GM18507 (cell line): ENCODE measurements around the gene GLDN.

ENCODE experiments used
- DNase-seq: peaks from one replicate; pipeline ENCODE4 v3.0.0; 2011; ENCODE audit warnings: low read depth; ENCODE audit not compliant: insufficient read length; ENCODE audit errors: extremely low spot score
- FAIRE-seq: peaks from 2 replicates; lab custom pipeline; 2011; peaks lifted over from hg19 to GRCh38; lab: Jason Lieb, UNC

Gene GLDN

GRCh38 chr15:51379390-51379789 is 37.9 kb downstream of the GLDN start:
- FAIRE-seq (no peak), DNase-seq (no peak)

- FAIRE-seq = peak; percentile 98
- DNase-seq = peak; percentile 54
Measured at GRCh38 chr15:51380999-51381806, 39.7 kb downstream of the GLDN start.

DNA sequence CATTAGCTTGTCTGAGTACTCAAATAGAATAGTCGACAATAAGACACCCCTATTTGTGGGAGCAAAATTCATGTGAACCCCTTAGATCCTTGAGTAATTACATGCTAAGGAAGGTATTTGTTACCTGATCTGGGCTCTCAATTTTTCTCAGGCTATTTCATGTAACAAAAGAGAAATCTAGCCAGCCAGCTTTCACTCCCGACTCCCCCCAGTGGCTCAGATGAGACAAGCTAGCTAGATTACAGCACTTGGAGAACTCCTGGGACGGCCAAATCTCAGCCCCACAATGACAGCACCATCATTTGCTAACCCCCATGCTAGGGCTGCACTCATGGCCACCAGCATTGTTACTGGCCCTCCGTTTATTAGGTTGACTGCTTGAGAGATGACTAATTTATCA is 41.3 kb downstream of the GLDN start:
- no peak for DNase-seq
- no peak for FAIRE-seq

DNA sequence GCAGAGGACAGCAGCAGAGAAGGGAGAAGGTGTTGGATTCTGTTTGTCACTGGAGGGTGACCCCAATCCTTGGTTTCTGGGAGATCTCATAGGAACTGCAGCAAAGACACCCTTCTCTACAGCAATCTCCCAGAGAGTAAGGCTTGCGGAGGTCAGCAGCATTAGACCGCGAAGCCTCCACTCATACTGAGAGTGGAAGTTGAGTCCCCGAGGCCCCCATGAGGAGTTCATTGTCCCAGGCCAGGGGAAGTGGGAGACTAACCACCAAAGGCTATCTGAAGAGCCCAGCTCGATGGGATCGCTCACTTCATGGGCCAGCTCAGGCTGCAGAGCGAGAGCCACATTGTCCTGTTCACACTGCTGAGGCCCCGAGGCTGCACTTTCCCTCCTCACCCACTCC is 44.6 kb downstream of the GLDN start:
- FAIRE-seq (no peak), DNase-seq (no peak)

DNA sequence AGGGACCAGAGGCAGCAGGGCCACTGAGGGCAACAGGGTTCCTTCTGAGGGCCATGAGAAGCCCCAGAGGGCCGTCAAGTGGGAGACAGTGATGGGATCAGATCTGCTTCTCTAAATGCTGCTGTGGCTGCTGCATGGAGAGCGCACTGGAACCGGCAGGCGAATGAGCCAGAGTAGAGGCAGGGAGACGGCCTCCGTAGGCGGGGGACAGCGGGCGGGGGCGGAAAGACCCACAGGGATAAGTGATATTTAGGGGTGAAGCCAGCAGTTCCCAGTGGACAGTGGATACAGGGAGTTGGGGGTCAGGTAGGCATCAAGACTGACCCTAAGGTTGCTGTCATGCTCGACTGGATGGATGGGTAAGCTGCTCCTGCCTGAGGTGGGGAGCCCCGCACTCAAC is 45.0 kb downstream of the GLDN start:
- FAIRE-seq = no peak
- DNase-seq = no peak

GRCh38 chr15:51386960-51387698 is 45.7 kb downstream of the GLDN start:
- FAIRE-seq = no peak
- no peak for DNase-seq

DNA sequence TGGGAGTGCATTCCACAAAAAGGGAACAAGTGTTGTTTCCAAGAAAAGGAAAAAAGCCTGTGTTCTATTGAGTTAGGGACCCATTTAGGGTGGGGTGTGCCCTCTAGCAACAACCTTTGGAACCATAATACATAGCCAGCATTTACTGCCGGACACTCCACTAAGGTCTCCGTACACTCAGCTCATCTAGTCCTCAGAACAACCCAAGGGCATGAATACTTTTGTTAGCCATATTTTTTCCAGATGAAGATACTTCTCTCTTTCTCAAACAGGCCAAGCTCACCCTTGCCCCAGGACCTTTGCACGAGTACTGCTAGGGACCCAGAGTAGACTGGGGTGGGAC is 46.2 kb downstream of the GLDN start:
- DNase-seq (no peak), FAIRE-seq (no peak)

GRCh38 chr15:51388726-51389125 is 47.3 kb downstream of the GLDN start:
- no peak for FAIRE-seq

GRCh38 chr15:51390241-51390965 is 48.9 kb downstream of the GLDN start:
- no peak for FAIRE-seq
- no peak for DNase-seq

More at GRCh38 chr15:51388726-51389125, 47.3 kb downstream of the GLDN start:
- DNase-seq = no peak

GRCh38 chr15:51390966-51391422 is 49.5 kb downstream of the GLDN start:
- FAIRE-seq (no peak), DNase-seq (no peak)

DNA sequence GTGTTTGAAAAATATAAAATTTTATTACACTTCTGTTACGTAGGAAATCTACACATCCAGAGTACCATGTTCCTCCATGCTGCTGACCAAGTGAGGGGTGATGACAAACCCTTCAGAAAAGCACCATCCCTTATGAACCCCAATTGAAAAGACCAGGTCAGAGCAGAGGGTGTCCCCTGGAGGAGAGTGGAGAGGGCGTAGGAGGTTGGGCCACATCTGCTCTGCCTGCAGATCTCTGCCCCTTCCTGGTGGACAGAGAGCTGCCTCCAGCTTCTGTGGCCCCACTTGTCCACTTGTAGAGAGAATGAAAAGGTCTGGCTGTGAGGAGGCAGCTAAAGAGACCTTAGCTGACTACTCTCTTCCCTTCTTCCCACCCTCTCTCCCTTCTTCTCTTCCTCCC is 55.5 kb downstream of the GLDN start:
- no peak for DNase-seq
- FAIRE-seq = no peak

- DNase-seq (no peak), FAIRE-seq (no peak)
Measured at GRCh38 chr15:51398626-51399025, 57.2 kb downstream of the GLDN start.

DNA sequence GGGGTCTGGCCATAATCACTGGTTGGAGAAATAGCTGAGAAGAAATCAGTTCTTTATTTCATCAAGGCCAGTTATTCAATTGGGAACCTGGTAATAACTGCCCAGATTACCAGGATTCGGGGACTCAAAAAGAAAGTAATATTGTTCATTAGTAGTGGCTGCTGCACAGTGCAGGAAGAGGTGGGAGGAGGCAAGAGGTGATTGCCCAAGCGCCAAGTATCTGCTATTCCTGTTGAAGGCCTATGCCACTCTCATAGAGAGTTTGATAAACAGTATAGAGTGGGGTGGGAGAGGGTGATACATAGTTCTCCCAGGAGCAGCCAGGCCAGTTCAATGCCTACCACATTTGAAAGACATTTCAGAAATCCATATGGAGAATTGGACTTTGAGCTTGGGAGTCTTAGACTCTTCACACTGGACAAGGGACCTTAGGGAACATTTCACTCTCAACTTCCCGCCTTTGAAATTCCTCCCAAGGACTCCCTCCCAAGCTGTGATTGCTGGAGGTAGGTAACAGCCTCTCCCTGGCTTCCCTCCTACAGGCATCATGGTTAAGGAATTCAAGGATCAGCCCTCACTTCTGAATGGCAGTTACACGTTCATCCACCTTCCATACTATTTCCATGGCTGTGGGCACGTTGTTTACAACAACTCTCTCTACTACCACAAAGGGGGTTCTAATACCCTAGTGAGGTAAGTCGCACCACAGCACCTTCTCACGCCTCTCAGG is 59.8 kb downstream of the GLDN start:
- no peak for FAIRE-seq
- no peak for DNase-seq

- DNase-seq = no peak
- FAIRE-seq = no peak
Measured at GRCh38 chr15:51401872-51402517, 60.5 kb downstream of the GLDN start.

DNA sequence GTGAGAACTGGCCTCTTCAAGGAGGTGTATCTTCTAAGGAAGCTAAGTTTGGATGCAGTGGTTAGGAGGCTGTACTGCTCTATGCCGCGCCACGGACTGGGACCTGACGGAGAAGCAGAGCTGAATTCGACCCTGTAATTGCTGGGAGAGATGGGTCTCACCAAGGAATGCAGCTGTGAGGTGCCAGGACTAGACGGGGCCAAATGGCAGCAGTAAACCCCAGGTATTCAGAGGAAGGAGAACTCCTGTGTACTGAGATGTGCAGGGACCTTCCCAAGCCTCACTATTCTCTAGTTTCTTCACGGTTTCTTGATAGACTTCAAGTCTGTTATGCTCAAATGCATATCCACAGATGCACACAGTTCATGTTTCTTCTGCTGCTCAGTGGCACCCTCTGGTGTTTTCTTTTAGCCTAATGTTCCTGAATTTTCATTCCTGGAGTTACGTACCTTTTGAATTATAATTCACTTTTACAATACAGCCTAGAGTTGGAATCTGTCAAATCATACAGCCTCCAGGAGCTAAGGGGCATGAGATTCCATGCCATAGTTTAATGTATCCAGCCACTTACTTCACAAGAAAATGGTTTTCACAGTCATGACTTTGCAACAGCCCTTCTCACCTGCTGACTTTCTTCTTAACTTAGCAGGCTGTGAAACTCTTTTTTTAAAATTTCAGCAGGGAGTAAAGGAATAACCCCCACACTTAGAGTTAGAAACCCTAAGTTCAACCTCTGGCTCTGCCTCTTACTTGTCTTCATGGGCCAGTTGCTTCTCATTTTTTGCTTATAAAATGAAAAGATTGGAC is 61.8 kb downstream of the GLDN start:
- DNase-seq (no peak), FAIRE-seq (peak; percentile 60)

DNA sequence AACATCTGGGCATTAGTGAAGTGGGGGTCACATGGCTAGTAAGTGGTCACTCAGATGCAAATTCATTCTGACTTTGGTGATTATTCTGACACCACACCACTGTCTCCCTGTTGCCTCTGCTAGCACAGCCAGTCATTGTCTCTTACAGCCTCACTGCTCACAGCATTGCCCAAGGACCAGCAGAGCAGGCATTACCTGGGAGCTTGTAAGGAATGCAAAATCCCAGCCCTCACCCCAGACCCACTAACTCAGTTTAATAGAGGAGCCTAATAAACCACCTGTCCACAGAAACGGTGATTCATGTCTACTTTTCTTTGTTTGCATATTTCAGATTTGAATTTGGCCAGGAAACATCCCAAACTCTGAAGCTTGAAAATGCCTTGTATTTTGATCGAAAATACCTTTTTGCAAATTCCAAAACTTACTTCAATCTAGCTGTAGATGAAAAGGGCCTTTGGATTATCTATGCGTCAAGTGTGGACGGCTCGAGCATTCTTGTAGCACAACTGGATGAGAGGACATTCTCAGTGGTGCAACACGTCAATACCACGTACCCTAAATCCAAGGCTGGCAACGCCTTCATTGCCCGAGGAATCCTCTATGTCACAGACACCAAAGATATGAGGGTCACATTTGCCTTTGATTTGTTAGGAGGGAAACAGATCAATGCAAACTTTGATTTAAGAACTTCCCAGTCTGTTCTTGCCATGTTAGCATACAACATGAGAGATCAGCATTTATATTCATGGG is 62.7 kb downstream of the GLDN start:
- FAIRE-seq (no peak), DNase-seq (no peak)

- no peak for DNase-seq
- FAIRE-seq = no peak
Measured at GRCh38 chr15:51405693-51406523, 64.5 kb downstream of the GLDN start.
